ENCODE data around the gene COG1.

Gene COG1

GRCh38 chr17:73196500-73196899 is 3.6 kb downstream of the COG1 start:
- H3K4me3 ChIP-seq (ENCODE audit: low read depth, low read length): no peak overlapping the region
- no peak for TF ChIP-seq CTCF (IDR thresholded peaks at IDR 0.05; ENCODE audit: low read depth, low read length)

GRCh38 chr17:73197161-73197560 is 4.3 kb downstream of the COG1 start:
- no peak for TF ChIP-seq CTCF (IDR thresholded peaks at IDR 0.05; ENCODE audit: low read depth, low read length)
- H3K4me3 ChIP-seq (ENCODE audit: low read depth, low read length): no peak overlapping the region

GRCh38 chr17:73198201-73198929 is 5.5 kb downstream of the COG1 start:
- TF ChIP-seq CTCF (IDR thresholded peaks at IDR 0.05; ENCODE audit: low read depth, low read length): no peak
- no peak overlapping the region for H3K4me3 ChIP-seq (ENCODE audit: low read depth, low read length)

GRCh38 chr17:73198930-73199260 is 6.0 kb downstream of the COG1 start:
- no peak overlapping the region for H3K4me3 ChIP-seq (ENCODE audit: low read depth, low read length)
- no peak for TF ChIP-seq CTCF (IDR thresholded peaks at IDR 0.05; ENCODE audit: low read depth, low read length)

GRCh38 chr17:73199751-73200317 is 7.0 kb downstream of the COG1 start:
- TF ChIP-seq CTCF (IDR thresholded peaks at IDR 0.05; ENCODE audit: low read depth, low read length): no peak
- no peak overlapping the region for H3K4me3 ChIP-seq (ENCODE audit: low read depth, low read length)

- no peak for TF ChIP-seq CTCF (IDR thresholded peaks at IDR 0.05; ENCODE audit: low read depth, low read length)
- H3K4me3 ChIP-seq (ENCODE audit: low read depth, low read length): no peak overlapping the region
Observed at GRCh38 chr17:73200476-73200875, 7.6 kb downstream of the COG1 start.

GRCh38 chr17:73201215-73202069 is 8.6 kb downstream of the COG1 start:
- no peak for TF ChIP-seq CTCF (IDR thresholded peaks at IDR 0.05; ENCODE audit: low read depth, low read length)
- H3K4me3 ChIP-seq (ENCODE audit: low read depth, low read length): no peak overlapping the region
